Measurements from ENCODE around the gene GABARAPL1.
"Not testable (repeated sequence)": the region's sequence is repeated elsewhere in the genome, so short reads cannot be mapped to it uniquely, and the experiment has no call there.

Gene GABARAPL1

DNA sequence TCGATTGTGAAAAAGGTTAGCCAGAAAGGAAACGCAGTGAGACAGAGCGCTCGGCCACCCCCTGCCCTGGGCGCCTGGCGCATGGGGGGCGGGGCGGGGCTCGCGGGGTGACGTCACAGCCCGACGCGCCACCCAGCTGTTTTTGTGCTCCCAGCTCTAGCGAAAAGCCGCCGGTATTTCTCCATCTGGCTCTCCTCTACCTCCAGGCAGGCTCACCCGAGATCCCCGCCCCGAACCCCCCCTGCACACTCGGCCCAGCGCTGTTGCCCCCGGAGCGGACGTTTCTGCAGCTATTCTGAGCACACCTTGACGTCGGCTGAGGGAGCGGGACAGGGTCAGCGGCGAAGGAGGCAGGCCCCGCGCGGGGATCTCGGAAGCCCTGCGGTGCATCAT is at the start of gene GABARAPL1:
TSS of gene GABARAPL1 (plus strand) at position 139 of the 393 bp plus-strand sequence. CDS start at position 392, 253 bp downstream.
- peak within 1 kb of the TSS; percentile 96 for H3K4me3 ChIP-seq (ENCODE audit: low read depth, low read length)

DNA sequence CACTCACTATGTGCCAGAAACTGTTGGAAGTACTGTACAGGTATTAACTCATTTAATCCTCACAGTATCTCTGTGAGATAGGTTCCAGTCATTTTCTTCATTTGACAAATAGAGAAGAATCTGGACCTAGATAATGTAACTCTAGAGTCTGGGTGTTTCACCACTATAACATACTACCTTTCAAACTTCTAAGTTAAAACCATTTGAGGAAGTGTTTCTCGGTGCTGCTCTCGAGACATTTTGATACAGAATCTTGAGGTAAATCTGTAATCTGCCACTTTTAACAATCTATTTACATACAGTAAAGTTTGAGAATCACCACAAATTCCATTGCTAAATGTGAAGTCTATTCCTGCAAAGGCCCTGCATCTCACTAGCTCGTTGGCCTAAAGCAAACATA is 49.6 kb upstream of the GABARAPL1 start:
- H3K4me3 ChIP-seq (ENCODE audit: low read depth, low read length), result no peak overlapping the region

DNA sequence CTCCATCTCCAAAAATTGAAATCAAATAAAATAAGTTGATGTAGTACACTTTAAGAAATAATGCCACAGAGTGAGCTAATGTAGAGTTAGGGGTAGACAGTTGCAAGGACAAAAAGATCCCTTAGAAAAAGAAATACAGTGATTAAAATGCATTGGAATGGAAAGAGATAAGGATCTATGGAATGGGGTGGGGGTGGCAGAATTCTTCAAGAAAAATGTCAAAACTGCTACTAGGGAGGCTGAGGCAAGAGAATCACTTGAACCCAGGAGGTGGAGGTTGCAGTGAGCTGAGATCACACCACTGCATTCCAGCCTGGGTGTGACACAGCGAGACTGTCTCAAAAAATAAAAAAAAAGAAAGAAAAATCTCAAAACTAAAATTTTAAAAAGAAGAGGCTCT is 47.3 kb upstream of the GABARAPL1 start:
- H3K4me3 ChIP-seq (ENCODE audit: low read depth, low read length), result no peak overlapping the region

DNA sequence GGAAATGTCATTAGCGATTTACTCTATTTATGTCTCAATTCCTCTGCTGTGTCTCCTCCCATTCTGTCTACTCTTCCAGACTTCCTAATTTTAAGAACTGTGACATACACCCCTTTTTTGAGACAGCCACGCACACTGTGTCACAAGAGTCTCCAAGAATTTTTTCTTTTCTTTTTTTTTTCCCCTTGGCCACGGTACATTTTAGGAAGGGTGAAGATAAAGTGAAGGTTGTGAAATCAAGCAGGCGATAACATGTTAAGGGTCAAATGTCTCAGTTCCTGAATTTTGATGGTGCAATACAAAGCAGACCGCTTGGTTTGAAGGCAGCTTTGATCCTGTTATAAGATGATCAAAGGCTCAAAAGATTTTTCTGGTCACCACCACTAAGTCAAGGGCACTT is 45.1 kb upstream of the GABARAPL1 start:
- no peak overlapping the region for H3K4me3 ChIP-seq (ENCODE audit: low read depth, low read length)

DNA sequence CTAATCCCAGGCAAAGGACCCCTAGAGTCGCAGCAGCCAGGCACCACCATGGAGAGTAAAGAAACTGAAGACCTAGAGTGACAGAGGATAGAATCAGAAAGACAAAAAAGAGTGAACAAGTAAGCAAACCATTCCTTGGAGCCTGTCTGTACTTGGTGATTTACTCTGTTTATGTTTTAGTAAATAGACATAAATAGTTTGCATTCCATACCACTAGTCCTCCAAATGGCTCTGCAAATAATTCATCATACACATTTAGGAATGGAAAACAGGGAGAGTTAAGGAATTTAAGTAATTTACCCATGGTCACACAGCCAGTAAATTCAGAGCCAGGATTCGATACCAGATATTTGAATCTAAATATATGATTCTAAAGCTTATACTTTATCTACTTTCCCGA is 43.6 kb upstream of the GABARAPL1 start:
- H3K4me3 ChIP-seq (ENCODE audit: low read depth, low read length), result no peak overlapping the region

- H3K4me3 ChIP-seq (ENCODE audit: low read depth, low read length), result no peak overlapping the region
Observed at GRCh38 chr12:10170216-10170615, 42.5 kb upstream of the GABARAPL1 start.

- H3K4me3 ChIP-seq (ENCODE audit: low read depth, low read length), result no peak within 1 kb of the TSS
Observed at GRCh38 chr12:10171973-10172728, 40.5 kb upstream of the GABARAPL1 start, which contains the start of gene OLR1. TSS of gene OLR1 (minus strand) at chr12:10172132. CDS start at chr12:10172077, 55 bp downstream.

DNA sequence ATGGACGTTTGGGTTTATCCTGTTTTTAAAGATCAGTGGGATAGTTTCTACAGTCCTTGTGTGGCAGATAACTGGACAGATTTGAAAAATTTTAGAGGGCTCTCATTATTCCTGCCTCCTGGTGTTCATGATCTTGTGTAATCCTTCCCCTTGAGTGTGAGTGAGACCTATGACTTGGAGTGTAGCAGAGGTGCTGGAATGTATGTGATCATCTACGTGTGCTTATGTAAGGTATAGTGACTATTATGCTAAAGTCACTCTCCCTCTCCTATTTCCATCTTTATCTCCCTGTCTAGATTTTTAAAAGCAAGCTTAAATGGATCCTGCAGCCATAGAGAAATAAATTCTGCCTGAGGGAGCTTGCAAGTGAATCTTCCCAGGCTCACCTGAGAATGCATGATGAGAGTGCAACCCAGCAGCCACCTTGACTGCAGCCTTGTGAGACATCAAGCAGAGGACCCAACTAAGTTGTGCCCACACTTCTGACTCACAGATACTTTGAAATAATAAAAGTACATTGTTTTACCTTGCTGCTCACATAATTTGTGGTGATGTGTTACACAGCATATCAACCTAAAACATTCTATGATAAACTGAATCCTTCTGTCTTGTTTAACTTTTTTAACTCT is 37.6 kb upstream of the GABARAPL1 start:
- H3K4me3 ChIP-seq (ENCODE audit: low read depth, low read length), result no peak overlapping the region

- H3K4me3 ChIP-seq (ENCODE audit: low read depth, low read length), result no peak overlapping the region
Observed at GRCh38 chr12:10175846-10176636, 36.6 kb upstream of the GABARAPL1 start.

- no peak within 1 kb of the TSS for H3K4me3 ChIP-seq (ENCODE audit: low read depth, low read length)
Observed at GRCh38 chr12:10178821-10179220, 33.9 kb upstream of the GABARAPL1 start, which contains the start of gene TMEM52B. TSS of gene TMEM52B (plus strand) at chr12:10179032. CDS start at chr12:10179575, 543 bp downstream.

GRCh38 chr12:10179776-10180181 is 32.9 kb upstream of the GABARAPL1 start:
- H3K4me3 ChIP-seq (ENCODE audit: low read depth, low read length), result no peak overlapping the region

DNA sequence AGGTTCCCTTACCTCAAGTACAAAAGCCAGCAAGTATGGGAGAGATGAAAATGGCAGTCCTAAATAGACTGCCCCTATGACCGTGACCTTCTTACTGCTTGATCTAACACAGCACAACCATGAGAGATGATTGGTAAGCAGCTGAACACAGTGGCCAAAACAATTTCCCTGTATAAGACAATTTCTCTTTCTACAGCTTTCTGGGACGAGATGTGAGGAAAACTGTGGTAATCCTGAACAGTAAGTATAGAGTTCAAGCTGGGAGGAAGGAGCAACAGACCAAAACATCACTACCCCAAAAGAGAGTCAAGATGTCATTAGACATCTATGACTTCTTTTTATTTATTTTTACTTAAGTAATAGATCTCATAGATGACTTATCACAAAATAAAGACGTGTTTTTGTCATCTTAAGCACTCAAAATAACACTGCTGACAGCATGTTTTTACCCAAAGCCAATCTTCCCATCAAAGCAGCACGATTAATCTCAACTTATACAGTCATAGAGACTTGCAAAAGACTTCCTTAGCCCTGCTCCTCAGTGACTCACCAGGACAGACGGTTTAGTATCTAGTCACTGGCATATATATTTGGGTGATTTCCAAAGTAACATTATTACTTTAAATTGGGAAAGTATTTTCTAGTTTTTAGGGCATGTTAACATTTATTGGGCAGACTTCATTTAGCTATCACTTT is 30.2 kb upstream of the GABARAPL1 start:
- no peak overlapping the region for H3K4me3 ChIP-seq (ENCODE audit: low read depth, low read length)

DNA sequence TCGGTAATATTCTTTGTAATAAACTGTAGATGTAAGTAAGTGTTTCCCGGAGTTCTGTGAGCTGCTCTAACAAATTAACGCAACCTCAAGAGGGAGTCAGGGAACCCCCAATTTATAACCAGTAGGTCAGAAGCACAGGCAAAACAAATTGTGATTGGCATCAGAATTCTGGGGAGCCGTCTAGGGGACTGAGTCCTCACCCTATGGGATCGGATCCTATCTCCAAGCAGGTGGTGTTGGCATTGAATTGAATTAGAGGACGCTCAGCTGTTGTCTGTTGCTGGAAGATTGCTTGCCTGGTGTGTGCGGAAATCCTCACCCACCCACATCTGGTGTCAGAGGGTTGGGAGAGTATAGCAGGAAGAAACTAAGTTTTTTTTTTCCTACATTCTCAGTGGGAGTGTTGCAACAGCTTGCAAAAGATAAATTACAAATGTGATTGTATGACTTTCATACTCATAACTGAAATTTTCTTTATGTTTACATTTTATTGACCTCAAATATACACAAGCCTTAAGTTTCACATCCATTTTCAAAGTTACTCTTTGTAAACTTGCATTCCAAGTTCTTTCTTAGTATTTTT is 28.3 kb upstream of the GABARAPL1 start:
- no peak overlapping the region for H3K4me3 ChIP-seq (ENCODE audit: low read depth, low read length)

GRCh38 chr12:10186299-10186698 is 26.4 kb upstream of the GABARAPL1 start:
- no peak overlapping the region for H3K4me3 ChIP-seq (ENCODE audit: low read depth, low read length)

DNA sequence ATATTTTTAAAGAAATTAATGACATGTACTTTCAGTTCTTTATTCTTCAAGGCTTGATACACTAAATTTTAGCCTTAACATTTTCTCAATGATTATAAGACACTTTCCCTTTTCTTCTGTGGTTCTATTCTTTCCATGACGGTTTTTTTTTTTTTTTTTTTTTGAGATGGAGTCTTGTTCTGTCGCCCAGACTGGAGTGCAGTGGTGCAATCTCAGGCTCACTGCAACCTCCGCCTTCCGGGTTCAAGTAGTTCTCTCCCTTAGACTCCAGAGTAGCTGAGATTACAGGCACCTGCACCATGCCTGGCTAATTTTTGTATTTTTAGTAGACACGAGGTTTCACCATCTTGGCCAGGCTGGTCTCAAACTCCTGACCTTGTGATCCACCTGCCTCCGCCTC is 25.7 kb upstream of the GABARAPL1 start:
- not testable (repeated sequence) for H3K4me3 ChIP-seq (ENCODE audit: low read depth, low read length)

DNA sequence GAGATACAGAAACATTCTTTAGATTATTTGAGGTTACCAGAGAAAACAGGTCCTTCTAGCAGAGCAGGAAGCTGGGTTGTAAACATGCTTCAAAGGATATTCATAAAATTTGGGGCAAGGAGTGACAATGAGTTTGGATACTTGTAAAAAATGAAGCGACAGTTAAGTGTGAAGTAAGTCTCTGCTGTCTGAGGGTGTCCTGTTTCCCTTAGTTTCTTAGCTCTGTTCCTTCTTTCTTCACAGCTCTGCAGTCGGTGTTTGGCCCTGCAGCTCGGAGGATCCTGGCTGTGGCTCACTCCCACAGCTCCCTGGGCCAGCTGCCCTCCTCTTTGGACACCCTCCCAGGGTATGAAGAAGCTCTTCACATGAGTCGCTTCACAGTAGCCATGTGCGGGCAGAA is 23.0 kb upstream of the GABARAPL1 start:
- no peak overlapping the region for H3K4me3 ChIP-seq (ENCODE audit: low read depth, low read length)

DNA sequence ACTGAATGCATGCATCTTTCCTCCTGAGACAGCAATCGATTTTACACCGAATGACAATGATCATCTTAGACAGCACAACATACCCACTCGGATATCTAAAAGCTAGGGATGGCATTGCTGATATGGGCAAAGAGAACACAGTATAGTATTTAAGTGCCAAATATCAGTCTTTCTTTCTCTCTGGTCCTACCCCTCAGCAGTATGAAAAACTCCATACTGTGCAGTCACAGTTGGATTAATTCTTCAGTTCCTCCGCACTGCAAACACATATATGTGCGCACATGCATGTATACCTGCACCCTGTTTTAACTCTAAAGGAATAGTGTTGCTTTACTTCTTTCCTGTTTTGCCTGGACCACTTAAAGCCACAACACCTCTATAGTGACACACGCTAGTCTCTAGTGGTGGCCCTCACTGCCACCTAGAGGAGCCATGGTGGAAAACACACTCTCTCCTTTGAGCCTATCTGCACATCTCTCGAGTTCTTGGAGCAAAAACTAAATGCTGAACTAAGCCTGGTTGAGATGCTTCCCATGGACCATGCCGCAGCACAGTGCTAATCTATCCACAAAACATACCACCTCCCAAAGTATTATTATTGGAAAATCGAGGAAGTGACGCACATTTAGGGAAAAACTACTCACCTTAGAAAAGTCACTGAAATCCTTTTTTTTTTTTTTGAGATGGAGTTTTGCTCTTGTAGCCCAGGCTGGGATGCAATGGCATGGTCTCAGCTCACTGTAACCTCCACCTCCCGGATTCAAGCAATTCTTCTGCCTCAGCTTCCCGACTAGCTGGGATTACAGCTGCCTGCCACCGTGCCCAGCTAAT is 21.9 kb upstream of the GABARAPL1 start:
- H3K4me3 ChIP-seq (ENCODE audit: low read depth, low read length), result no peak overlapping the region

DNA sequence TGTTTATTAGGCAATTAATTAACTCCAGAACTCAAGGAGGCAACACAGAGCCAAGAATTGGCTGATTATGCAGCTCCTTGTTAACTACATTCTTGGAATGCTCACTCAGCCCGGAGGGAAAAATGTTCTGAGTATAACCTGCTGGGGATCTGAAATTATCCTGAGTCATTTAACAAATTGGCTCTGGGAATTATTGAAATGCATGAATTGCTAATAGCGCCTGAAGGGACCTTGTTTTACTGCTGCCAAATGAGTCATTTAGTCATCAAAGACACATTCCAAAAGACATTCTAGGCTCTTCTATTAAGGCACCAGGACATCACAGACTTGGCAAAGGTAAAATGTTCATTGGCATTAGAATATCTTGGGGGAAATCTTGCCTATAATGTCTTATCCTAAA is 20.8 kb upstream of the GABARAPL1 start:
- H3K4me3 ChIP-seq (ENCODE audit: low read depth, low read length), result no peak overlapping the region

GRCh38 chr12:10194160-10194670 is 18.5 kb upstream of the GABARAPL1 start:
- no peak overlapping the region for H3K4me3 ChIP-seq (ENCODE audit: low read depth, low read length)

Data from iPS-11a (cell line).